Measurements from ENCODE around the gene SP140.

- TF ChIP-seq POLR2A (IDR thresholded peaks at IDR 0.05; ENCODE audit: borderline replicate concordance, extremely low read depth, insufficient read depth, insufficient read length) (no peak), CTCF (IDR thresholded peaks at IDR 0.05 in 2 of 3, conservative IDR thresholded peaks at IDR 0.05 in 1 of 3; ENCODE audit: borderline replicate concordance in 1 of 3, insufficient read depth in 1 of 3, low read depth in 2 of 3, low read length in 2 of 3) (no peak), EZH2phosphoT487 (IDR thresholded peaks at IDR 0.05; ENCODE audit: borderline replicate concordance) (no peak), CBX3 (IDR thresholded peaks at IDR 0.05; ENCODE audit: low read depth) (no peak), TCF7L2 (IDR thresholded peaks at IDR 0.05; ENCODE audit: borderline replicate concordance, extremely low read depth, insufficient read depth, insufficient read length) (no peak), MAX (IDR thresholded peaks at IDR 0.05) (no peak), POLR2AphosphoS5 (IDR thresholded peaks at IDR 0.05; ENCODE audit: low read depth, low read length) (no peak), SP1 (IDR thresholded peaks at IDR 0.05; ENCODE audit: low read depth) (no peak)
Measured at GRCh38 chr2:230329946-230330605, 104.5 kb downstream of the SP140 start.
